Right lobe of liver (tissue), 4 donors: ENCODE data around the gene MAP3K14.

Experiments used
- CTCF ChIP-seq, 4 donors: fragments of 200-600 bp in 3 of 4; fragments of 450-650 bp in 1 of 4; IDR thresholded peaks; one replicate each; pipeline versions ENCODE4 v1.5.1 to v1.8.0; 2016 to 2022; ENCODE audit warnings: antibody characterized with exemption in 4 of 4, mild to moderate bottlenecking in 2 of 4
- POLR2A ChIP-seq: fragments of 450-650 bp; IDR thresholded peaks from one replicate; pipeline ENCODE4 v1.6.1; 2017; ENCODE audit warnings: antibody characterized with exemption, mild to moderate bottlenecking
- donor health status: DM: no; HTN: no; CAD: no.
- donor health status: DM: no; HTN: no; CAD: no.
- donor health status: DM: no; HTN: yes; CAD: no.

GRCh38 chr17:45258981-45259380 is 57.8 kb downstream of the MAP3K14 start:
- TF ChIP-seq CTCF (IDR thresholded peaks at IDR 0.05): no peak
- no peak for TF ChIP-seq POLR2A
